Measurements from ENCODE around the gene EPHA4.

DNA sequence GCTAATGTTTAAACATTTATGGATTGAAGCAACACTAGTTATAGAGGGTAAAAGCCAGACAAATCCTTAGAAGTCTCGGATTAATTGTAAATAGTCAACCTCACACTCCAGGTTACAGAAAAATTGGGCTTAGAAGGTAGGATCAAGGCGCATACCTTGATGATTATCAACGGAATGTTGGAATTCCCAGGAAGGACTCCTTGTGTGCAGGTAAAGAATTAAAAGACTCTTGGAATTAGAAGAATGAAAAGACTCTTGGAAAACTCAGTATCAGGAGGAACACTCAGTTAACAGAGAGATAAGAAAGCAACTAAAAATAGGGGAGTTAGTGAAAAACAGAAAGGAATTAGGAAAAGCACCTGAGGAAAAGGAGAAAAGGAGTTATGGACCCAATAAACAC, 29.3 kb upstream of the EPHA4 start:
- TF ChIP-seq, protein P1, sequence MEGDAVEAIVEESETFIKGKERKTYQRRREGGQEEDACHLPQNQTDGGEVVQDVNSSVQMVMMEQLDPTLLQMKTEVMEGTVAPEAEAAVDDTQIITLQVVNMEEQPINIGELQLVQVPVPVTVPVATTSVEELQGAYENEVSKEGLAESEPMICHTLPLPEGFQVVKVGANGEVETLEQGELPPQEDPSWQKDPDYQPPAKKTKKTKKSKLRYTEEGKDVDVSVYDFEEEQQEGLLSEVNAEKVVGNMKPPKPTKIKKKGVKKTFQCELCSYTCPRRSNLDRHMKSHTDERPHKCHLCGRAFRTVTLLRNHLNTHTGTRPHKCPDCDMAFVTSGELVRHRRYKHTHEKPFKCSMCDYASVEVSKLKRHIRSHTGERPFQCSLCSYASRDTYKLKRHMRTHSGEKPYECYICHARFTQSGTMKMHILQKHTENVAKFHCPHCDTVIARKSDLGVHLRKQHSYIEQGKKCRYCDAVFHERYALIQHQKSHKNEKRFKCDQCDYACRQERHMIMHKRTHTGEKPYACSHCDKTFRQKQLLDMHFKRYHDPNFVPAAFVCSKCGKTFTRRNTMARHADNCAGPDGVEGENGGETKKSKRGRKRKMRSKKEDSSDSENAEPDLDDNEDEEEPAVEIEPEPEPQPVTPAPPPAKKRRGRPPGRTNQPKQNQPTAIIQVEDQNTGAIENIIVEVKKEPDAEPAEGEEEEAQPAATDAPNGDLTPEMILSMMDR (IDR thresholded peaks at IDR 0.05) = no peak
- TF ChIP-seq EP300 (IDR thresholded peaks at IDR 0.05) = no peak

Data from ovary (tissue), 3 donors.